Measurements from ENCODE around the gene STPG1. TPM values are rescaled to one million over a fixed set of nuclear protein-coding genes. Genes with fewer than 3 reads are reported as not detected.

Gene STPG1
- total and polyA plus RNA-seq, 9 of the 15 experiments (the other 6 are each of a cell fraction or from before 2014, with no cell fraction given): 5.0 to 11.9 (median 8.3) TPM

DNA sequence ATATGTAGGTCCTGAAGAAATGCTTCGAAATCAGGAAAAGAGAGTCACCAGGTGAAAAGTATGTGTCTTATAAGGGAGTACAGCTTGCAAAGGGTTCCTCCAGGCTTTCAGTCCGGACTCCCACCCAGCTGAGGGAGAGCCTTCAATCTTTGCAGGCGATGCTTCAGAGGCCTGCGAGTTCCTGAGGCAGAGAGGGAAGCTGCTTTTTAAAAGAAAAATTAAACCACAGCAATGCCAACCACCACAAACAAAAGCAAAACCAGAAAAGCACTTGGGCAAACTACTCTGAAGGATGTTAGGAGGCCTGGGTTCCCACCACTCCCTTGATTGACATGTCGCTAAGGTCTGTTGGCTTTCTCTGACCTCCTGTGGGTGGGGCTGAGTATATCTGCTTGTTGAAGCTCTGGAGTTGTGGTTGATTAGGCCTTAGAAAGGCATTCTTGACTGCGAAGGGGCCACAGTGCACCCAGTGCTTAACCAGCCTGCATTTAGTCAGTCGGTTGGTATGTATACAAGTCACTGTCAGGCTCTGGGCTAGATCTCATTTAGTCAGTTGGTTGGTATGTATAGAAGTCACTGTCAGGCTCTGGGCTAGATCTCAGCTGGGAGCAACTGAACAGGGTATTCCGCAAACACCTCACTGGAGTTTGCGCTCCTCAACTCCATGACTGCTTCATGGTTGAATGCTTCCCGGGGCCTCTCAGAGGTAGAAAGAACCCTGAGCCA, 3.2 kb upstream of the STPG1 start:
- H3K4me2 ChIP-seq (ENCODE audit: insufficient read depth, low read length): peak overlapping the region; percentile 88
- ChIA-PET POLR2A (interaction anchor here (0.5 to 1.6 kb wide), 7 partner anchors 9 to 734 kb away, joined by 3 to 6 read pairs (median 3); no protein-coding TSS in a partner anchor), CTCF (ENCODE audit: low intra/inter-chr PET ratio) (no interaction called here)
- H3K9me3 ChIP-seq (replicated peaks; ENCODE audit: control insufficient read depth, insufficient read depth, low read depth, low read length): no peaks in the 10 kb centered on the region
- in situ Hi-C loops (cut with MboI): no loop called here
- peak overlapping the region; percentile 75 for H2AFZ ChIP-seq (ENCODE audit: low read depth, low read length)
- peaks cover 28% of the 10 kb centered on the region; the same call in 2 of the 3 replicates for H3K36me3 ChIP-seq (ENCODE audit: control insufficient read depth, insufficient read depth, low read length)
- H3K27me3 ChIP-seq (ENCODE audit: control insufficient read depth in 2 of 2, insufficient read depth in 2 of 2, low read length in 2 of 2): no peaks in the 10 kb centered on the region
- peak overlapping the region; percentile 53 for H3K4me3 ChIP-seq
- peaks cover 41% of the 10 kb centered on the region for H3K79me2 ChIP-seq (ENCODE audit: control insufficient read depth, insufficient read depth, low read length)
- H3K9me1 ChIP-seq (ENCODE audit: control insufficient read depth, insufficient read depth, low read length): no peaks in the 10 kb centered on the region
- no TSS peak for BruUV-seq (replicated peaks)
- FAIRE-seq: peak; percentile 95
- H3K4me1 ChIP-seq (replicated peaks in 1 of 2; ENCODE audit: control insufficient read depth in 2 of 2, insufficient read depth in 2 of 2, low read length in 2 of 2): peaks cover 45 to 54% of the 10 kb centered on the region in 2 experiments
- WGBS (ENCODE audit: insufficient coverage, low coverage, missing lambda C conversion rate): 22% methylated on average over 10 of the region's 10 CpGs
- DNase-seq (ENCODE audit: extremely low read depth in 1 of 4, low spot score in 3 of 4): peak; percentile 53 to 92 (median 68)
- intact Hi-C loops (cut with micrococcal nuclease): loop anchor here (5.0 kb wide), 2 partner anchors 85 to 110 kb away; partner anchors contain the start of gene RCAN3
- peak overlapping the region; percentile 61 to 88; a peak in 3 of 4 replicates for H3K9ac ChIP-seq (ENCODE audit: insufficient read depth in 1 of 2, low read depth in 2 of 2, low read length in 2 of 2)
- H4K20me1 ChIP-seq (replicated peaks; ENCODE audit: control insufficient read depth, insufficient read depth, low read length): peaks cover 4% of the 10 kb centered on the region; the same call in 1 of the 2 replicates
- H3K27ac ChIP-seq (ENCODE audit: extremely low read depth, low read depth, low read length): peak overlapping the region; percentile 64
- peak; percentile 58 for ATAC-seq
- TF ChIP-seq PRPF4 (IDR thresholded peaks at IDR 0.05; ENCODE audit: insufficient read depth, low read depth, low read length, poor library complexity, severe bottlenecking) (no peak), EHMT2 (IDR thresholded peaks at IDR 0.05) (0 out of 2 replicates have a peak, but pooled peaks have one; percentile 13), CXXC5 (CRISPR knock-in tag; IDR thresholded peaks at IDR 0.05) (peak; percentile 33), GATAD2B (IDR thresholded peaks at IDR 0.05; ENCODE audit: borderline replicate concordance) (no peak), TEAD4 (IDR thresholded peaks at IDR 0.05; ENCODE audit: low read length) (peak; percentile 63), TEAD4 (CRISPR knock-in tag; IDR thresholded peaks at IDR 0.05; ENCODE audit: borderline replicate concordance) (no peak), EP400 (IDR thresholded peaks at IDR 0.05) (0 out of 2 replicates have a peak, but pooled peaks have one; percentile 2), ZNF253 (CRISPR knock-in tag; conservative IDR thresholded peaks at IDR 0.05) (no peak), KDM2B (CRISPR knock-in tag; IDR thresholded peaks at IDR 0.05) (no peak), TCFL5 (CRISPR knock-in tag; conservative IDR thresholded peaks at IDR 0.05) (no peak), TSC22D4 (tag; IDR thresholded peaks at IDR 0.05) (no peak), RAD21 (CRISPR knock-in tag; conservative IDR thresholded peaks at IDR 0.05 in 1 of 2, IDR thresholded peaks at IDR 0.05 in 1 of 2) (0 out of 4 replicates have a peak, but pooled peaks of 1 of the 2 experiments have one; percentile 13), RNF2 (IDR thresholded peaks at IDR 0.05) (peak; percentile 34; the same call in 1 of the 2 replicates)
- TF ChIP-seq, protein P1, sequence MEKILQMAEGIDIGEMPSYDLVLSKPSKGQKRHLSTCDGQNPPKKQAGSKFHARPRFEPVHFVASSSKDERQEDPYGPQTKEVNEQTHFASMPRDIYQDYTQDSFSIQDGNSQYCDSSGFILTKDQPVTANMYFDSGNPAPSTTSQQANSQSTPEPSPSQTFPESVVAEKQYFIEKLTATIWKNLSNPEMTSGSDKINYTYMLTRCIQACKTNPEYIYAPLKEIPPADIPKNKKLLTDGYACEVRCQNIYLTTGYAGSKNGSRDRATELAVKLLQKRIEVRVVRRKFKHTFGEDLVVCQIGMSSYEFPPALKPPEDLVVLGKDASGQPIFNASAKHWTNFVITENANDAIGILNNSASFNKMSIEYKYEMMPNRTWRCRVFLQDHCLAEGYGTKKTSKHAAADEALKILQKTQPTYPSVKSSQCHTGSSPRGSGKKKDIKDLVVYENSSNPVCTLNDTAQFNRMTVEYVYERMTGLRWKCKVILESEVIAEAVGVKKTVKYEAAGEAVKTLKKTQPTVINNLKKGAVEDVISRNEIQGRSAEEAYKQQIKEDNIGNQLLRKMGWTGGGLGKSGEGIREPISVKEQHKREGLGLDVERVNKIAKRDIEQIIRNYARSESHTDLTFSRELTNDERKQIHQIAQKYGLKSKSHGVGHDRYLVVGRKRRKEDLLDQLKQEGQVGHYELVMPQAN (IDR thresholded peaks at IDR 0.05; ENCODE audit: borderline replicate concordance): no peak; the same call in 1 of the 2 replicates
- TF ChIP-seq, protein P2, sequence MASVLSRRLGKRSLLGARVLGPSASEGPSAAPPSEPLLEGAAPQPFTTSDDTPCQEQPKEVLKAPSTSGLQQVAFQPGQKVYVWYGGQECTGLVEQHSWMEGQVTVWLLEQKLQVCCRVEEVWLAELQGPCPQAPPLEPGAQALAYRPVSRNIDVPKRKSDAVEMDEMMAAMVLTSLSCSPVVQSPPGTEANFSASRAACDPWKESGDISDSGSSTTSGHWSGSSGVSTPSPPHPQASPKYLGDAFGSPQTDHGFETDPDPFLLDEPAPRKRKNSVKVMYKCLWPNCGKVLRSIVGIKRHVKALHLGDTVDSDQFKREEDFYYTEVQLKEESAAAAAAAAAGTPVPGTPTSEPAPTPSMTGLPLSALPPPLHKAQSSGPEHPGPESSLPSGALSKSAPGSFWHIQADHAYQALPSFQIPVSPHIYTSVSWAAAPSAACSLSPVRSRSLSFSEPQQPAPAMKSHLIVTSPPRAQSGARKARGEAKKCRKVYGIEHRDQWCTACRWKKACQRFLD (CRISPR knock-in tag; IDR thresholded peaks at IDR 0.05): peak; percentile 76
- TF ChIP-seq, protein P3, sequence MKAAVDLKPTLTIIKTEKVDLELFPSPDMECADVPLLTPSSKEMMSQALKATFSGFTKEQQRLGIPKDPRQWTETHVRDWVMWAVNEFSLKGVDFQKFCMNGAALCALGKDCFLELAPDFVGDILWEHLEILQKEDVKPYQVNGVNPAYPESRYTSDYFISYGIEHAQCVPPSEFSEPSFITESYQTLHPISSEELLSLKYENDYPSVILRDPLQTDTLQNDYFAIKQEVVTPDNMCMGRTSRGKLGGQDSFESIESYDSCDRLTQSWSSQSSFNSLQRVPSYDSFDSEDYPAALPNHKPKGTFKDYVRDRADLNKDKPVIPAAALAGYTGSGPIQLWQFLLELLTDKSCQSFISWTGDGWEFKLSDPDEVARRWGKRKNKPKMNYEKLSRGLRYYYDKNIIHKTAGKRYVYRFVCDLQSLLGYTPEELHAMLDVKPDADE (conservative IDR thresholded peaks at IDR 0.05; ENCODE audit: control insufficient read depth, low read depth, low read length): no peak
